ENCODE results near the gene SMARCB1.

SMARCB1 gene

GRCh38 chr22:23762842-23763578, 23.8 kb upstream of the SMARCB1 start, which contains the start of gene C22orf15:
TSS of gene C22orf15 (plus strand) at chr22:23762990. CDS start at chr22:23763307, 317 bp downstream.
- no peak for DNase-seq (ENCODE audit: low read depth)

- DNase-seq (ENCODE audit: low read depth), result no peak
Observed at GRCh38 chr22:23763579-23763945, 23.2 kb upstream of the SMARCB1 start.

GRCh38 chr22:23763954-23764353, 22.8 kb upstream of the SMARCB1 start:
- no peak for DNase-seq (ENCODE audit: low read depth)

GRCh38 chr22:23764899-23765881, 21.6 kb upstream of the SMARCB1 start:
- no peak for DNase-seq (ENCODE audit: low read depth)

GRCh38 chr22:23767303-23767672, 19.5 kb upstream of the SMARCB1 start:
- DNase-seq (ENCODE audit: low read depth), result no peak

- peak; percentile 50 for DNase-seq (ENCODE audit: low read depth)
Observed at GRCh38 chr22:23767673-23768548, 18.9 kb upstream of the SMARCB1 start, which contains the start of gene CHCHD10. TSS of gene CHCHD10 (minus strand) at chr22:23767972. CDS start at chr22:23767874, 98 bp downstream.

GRCh38 chr22:23769321-23769965, 17.3 kb upstream of the SMARCB1 start:
- DNase-seq (ENCODE audit: low read depth), result no peak

GRCh38 chr22:23772315-23772648, 14.5 kb upstream of the SMARCB1 start:
- no peak for DNase-seq (ENCODE audit: low read depth)

GRCh38 chr22:23772649-23773473, 13.9 kb upstream of the SMARCB1 start, which contains the start of gene MMP11:
TSS of gene MMP11 (plus strand) at chr22:23772849. CDS start at chr22:23772871, 22 bp downstream.
- DNase-seq (ENCODE audit: low read depth), result no peak

GRCh38 chr22:23773483-23774113, 13.2 kb upstream of the SMARCB1 start:
- no peak for DNase-seq (ENCODE audit: low read depth)

- no peak for DNase-seq (ENCODE audit: low read depth)
Observed at GRCh38 chr22:23774114-23774921, 12.4 kb upstream of the SMARCB1 start.

- DNase-seq (ENCODE audit: low read depth), result no peak
Observed at GRCh38 chr22:23774922-23775436, 11.8 kb upstream of the SMARCB1 start.

GRCh38 chr22:23775779-23776375, 10.9 kb upstream of the SMARCB1 start:
- no peak for DNase-seq (ENCODE audit: low read depth)

- no peak for DNase-seq (ENCODE audit: low read depth)
Observed at GRCh38 chr22:23777776-23778576, 8.8 kb upstream of the SMARCB1 start.

GRCh38 chr22:23778577-23778900, 8.2 kb upstream of the SMARCB1 start:
- DNase-seq (ENCODE audit: low read depth), result no peak

- DNase-seq (ENCODE audit: low read depth), result no peak
Observed at GRCh38 chr22:23779083-23779482, 7.7 kb upstream of the SMARCB1 start.

GRCh38 chr22:23779731-23780130, 7.0 kb upstream of the SMARCB1 start:
- no peak for DNase-seq (ENCODE audit: low read depth)
